GM12864 (cell line): ENCODE results near the gene PTBP3.

Experiments used
- DNase-seq: peaks from one replicate; pipeline ENCODE4 v3.0.0-alpha.2; 2011; ENCODE audit warnings: low read depth
- H3K4me3 ChIP-seq: 2 replicates; pipeline ENCODE4 v1.5.1; 2011; ENCODE audit warnings: mild to moderate bottlenecking, low read depth, low read length, control low read depth
- TF ChIP-seq, protein P1 (sequence below): IDR thresholded peaks from 2 replicates; pipeline ENCODE4 v1.5.1; 2011; ENCODE audit warnings: low read depth, mild to moderate bottlenecking, moderate library complexity, low read length, control low read depth, inconsistent platforms; ENCODE audit errors: missing control alignments

Gene PTBP3

DNA sequence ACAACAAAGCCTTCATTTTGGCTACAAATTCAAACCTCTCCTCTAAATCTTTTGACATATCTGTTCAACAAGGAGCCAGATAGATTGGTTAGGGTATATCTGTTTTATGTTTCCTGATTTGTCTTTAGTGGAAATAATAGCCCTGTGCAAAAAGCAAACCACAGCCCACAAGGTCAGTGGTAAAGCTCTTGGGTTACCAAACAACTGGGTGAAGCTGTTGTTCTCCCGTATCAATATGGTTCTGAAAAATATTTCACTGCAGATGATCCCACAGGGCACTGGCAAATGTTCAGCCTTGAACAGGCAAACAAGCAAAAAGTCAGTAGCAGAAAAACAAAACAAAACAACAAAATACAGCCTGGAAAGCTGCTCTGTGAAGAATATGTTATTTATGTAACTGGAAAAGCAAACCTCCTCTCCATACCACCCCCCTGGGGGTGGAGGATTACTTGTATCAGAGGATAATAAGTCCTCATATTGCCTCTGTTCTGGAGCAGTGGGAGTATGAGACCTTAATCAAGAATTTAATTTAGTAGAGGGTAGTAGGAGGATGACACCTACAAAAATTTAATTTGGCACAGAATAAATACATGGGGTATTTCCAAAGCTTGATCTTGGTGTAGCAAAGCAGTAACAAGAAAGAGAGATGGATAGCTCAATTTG lies 20.8 kb upstream of the PTBP3 start:
- TF ChIP-seq, protein P1, sequence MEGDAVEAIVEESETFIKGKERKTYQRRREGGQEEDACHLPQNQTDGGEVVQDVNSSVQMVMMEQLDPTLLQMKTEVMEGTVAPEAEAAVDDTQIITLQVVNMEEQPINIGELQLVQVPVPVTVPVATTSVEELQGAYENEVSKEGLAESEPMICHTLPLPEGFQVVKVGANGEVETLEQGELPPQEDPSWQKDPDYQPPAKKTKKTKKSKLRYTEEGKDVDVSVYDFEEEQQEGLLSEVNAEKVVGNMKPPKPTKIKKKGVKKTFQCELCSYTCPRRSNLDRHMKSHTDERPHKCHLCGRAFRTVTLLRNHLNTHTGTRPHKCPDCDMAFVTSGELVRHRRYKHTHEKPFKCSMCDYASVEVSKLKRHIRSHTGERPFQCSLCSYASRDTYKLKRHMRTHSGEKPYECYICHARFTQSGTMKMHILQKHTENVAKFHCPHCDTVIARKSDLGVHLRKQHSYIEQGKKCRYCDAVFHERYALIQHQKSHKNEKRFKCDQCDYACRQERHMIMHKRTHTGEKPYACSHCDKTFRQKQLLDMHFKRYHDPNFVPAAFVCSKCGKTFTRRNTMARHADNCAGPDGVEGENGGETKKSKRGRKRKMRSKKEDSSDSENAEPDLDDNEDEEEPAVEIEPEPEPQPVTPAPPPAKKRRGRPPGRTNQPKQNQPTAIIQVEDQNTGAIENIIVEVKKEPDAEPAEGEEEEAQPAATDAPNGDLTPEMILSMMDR = no peak
- no peak for DNase-seq
- no peak overlapping the region for H3K4me3 ChIP-seq

DNA sequence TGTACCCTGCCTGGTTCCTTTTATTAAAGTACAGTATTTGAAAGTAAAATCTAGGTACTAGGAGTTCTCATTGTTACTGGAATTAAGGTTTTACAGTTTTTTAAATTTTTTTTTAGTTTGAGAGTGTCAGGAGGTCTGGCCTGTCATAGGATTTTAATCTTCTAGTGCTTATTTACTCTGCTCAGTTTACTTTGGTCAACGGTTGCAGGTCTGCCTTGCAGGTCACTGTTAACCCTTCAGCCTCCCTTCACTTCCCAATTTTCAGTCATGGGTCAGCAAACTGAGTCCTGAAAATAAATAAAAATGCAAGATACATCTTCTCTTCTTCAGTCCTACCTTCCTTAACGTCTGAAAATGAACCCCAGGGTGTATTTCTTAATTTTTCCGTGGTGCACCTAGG lies 18.8 kb upstream of the PTBP3 start:
- TF ChIP-seq, protein P1 = no peak
- no peak overlapping the region for H3K4me3 ChIP-seq
- no peak for DNase-seq

DNA sequence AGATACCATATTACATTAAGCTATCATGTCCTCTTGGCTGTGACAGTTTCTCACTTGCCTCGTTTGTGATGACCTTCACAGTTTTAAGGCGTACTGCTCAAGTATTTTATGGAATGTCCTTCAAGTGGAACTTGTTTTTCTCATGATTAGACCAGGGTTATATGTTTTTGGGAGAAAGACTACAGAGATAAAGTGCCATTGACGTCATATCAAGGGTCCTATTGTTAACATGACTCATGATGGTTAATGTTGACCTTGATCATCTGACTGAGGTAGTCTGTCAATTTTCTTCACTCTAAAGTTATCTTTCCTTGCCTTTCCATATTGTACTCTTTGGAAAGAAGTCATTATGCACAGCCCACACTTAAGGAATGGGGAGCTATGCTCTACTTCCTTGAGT lies 17.8 kb upstream of the PTBP3 start:
- TF ChIP-seq, protein P1 = no peak
- H3K4me3 ChIP-seq = no peak overlapping the region
- DNase-seq = no peak

DNA sequence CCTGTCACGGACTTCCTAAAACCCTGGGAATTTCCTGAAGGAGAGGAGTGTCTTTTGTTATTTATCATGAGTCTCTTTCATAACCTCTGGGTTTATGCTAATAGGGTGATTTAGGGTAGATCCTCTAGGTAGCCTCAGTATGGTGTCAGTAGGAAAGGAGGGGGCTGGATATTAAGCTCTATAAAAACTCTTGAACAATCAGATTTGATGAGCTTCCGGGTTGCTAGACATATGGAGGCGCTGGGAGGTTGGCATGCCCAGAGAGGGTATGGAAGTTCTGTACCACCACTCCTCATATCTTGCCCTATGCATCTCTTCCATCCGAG lies 15.6 kb upstream of the PTBP3 start:
- H3K4me3 ChIP-seq = no peak overlapping the region; the same call in 1 of the 2 replicates
- TF ChIP-seq, protein P1 = no peak
- no peak for DNase-seq

DNA sequence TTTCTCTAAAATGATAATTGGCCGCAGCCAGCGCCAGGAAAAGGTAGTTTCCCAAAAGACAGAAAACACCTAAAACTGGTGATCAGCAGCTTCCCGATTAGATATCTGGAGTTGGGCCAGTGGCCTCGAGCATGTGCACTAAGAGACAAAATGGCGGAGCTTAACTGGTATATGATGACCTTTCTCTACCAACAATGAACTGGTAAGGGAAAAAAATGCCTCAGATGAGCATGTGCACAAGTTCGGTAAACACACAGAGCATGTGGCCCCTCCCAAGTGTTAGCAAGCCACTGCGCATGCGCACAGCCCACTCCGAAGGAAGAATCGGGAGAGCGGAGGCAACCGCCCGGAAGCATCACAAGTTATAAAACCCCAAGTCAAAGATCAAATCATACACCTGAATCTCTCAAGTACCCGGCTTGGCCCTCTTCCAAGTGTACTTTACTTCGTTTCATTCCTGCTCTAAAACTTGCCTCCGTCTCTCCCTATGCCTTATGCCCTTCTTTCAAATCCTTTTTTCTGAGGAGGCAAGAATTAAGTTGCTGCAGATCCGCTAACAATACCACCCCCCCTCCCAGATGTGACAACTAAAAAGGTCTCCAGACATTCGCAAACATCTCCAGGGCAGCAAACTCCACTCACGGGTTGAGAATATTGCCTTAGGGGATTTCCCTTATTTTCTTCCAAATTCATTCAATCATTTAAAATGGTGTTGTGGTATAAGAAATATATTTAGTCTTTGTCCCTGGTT lies 15.0 kb upstream of the PTBP3 start:
- TF ChIP-seq, protein P1 = no peak
- H3K4me3 ChIP-seq = peak overlapping the region; percentile 48
- DNase-seq = peak; percentile 75

DNA sequence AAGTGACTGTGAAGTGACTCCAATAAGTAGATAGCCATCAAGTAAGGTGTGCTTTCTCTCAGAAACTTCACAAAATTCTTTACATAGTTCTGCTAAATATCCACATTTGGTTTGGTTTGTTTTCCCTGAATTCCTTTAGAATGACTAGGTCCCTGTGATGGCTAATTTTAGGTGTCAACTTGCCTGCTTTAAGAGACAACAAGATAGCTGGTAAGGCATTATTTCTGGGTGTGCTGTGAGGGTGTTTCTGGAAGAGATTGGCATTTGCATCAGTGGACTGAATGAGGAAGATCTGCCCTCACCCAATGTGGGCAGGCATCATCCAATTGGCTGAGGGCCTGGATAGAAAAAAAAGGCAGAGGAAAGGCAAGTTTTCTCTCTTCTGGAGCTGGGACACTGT lies 8.3 kb upstream of the PTBP3 start:
- TF ChIP-seq, protein P1 = no peak
- H3K4me3 ChIP-seq = no peak overlapping the region
- no peak for DNase-seq

DNA sequence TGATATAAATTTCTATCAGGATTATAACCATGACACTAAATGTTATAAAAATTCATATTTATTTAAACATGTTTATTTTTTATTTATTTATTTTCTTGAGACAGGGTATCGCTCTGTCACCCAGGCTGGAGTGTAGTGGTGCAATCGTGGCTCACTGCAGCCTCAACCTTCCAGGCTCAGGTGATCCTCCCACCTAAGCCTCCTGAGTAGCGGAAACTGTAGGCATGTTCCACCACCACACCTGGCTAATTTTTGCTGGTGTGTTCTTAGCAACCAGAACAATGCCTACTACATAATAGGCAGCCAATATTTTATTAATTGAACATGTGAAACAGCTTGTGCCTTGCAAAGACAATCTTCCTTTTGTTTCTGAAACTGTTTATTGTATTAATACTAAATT lies 6.5 kb upstream of the PTBP3 start:
- TF ChIP-seq, protein P1 = no peak
- DNase-seq = no peak
- H3K4me3 ChIP-seq = no peak overlapping the region
